MCF 10A (cell line): ENCODE results near the gene DOK4. TPM values are rescaled to one million over a fixed set of nuclear protein-coding genes. Genes with fewer than 3 reads are reported as not detected.

Source experiments
- BruUV-seq: library from RNA; stranded (reverse); fragments of 400-500 nt; replicated peaks from 2 replicates; lab custom pipeline; 2021; lab: Mats Ljungman, UMichigan
- CTCF ChIA-PET: fragments of 300-600 bp; sonication (Branson Sonifier 250); formaldehyde crosslinking; extraction: SDS; loops from one replicate; lab custom pipeline; 2021; ENCODE audit warnings: antibody characterized with exemption, inconsistent platforms; lab: Yijun Ruan, JAX
- POLR2A ChIA-PET: fragments of 300-600, 350-650 bp; sonication (Branson Sonifier 250); formaldehyde crosslinking; extraction: SDS; loops from one replicate; lab custom pipeline; 2020; ENCODE audit warnings: antibody characterized with exemption, inconsistent platforms; lab: Yijun Ruan, JAX
- DNase-seq: peaks from one replicate; pipeline ENCODE4 v3.0.0-alpha.2; 2018; ENCODE audit not compliant: unreplicated experiment
- H3K27ac Mint-ChIP-seq: one replicate; pipeline ENCODE4 v1.8.0; 2022; ENCODE audit warnings: mild to moderate bottlenecking, low read depth, mixed read lengths; ENCODE audit not compliant: unreplicated experiment
- H3K27me3 Mint-ChIP-seq: one replicate; pipeline ENCODE4 v1.8.0; 2022; ENCODE audit warnings: mixed read lengths; ENCODE audit not compliant: insufficient read depth, unreplicated experiment
- H3K36me3 Mint-ChIP-seq: one replicate; pipeline ENCODE4 v1.8.0; 2022; ENCODE audit warnings: mild to moderate bottlenecking, moderate library complexity, mixed read lengths; ENCODE audit not compliant: insufficient read depth, unreplicated experiment
- H3K4me1 Mint-ChIP-seq: one replicate; pipeline ENCODE4 v1.8.0; 2022; ENCODE audit warnings: mixed read lengths; ENCODE audit not compliant: insufficient read depth, unreplicated experiment
- H3K4me3 Mint-ChIP-seq: one replicate; pipeline ENCODE4 v1.8.0; 2022; ENCODE audit warnings: mild to moderate bottlenecking, moderate library complexity, mixed read lengths; ENCODE audit not compliant: unreplicated experiment
- H3K9me3 Mint-ChIP-seq: one replicate; pipeline ENCODE4 v1.8.0; 2022; ENCODE audit warnings: mixed read lengths; ENCODE audit not compliant: unreplicated experiment
- CTCF ChIP-seq: fragments of 200-600 bp; IDR thresholded peaks from one replicate; pipeline ENCODE4 v1.8.0; 2022; ENCODE audit warnings: antibody characterized with exemption, mild to moderate bottlenecking; ENCODE audit not compliant: unreplicated experiment
- intact Hi-C: fragments of 100-400 bp; cut with micrococcal nuclease; formaldehyde crosslinking; loops from 2 replicates; pipeline ENCODE4 v1.14.1; 2022
- total RNA-seq: library from RNA; stranded (reverse); gene quantifications from 2 replicates; pipeline ENCODE4 v1.2.3, GENCODE V29; 2022

Gene DOK4
- total RNA-seq, 1 experiment from 2014 or later = 6.4 TPM

GRCh38 chr16:57497121-57497520 lies 10.8 kb upstream of the DOK4 start:
- H3K4me1 Mint-ChIP-seq = no peaks in the 10 kb centered on the region
- TF ChIP-seq CTCF = no peak
- intact Hi-C loops = no loop called here
- H3K4me3 Mint-ChIP-seq = no peak overlapping the region
- no peak for DNase-seq
- H3K27ac Mint-ChIP-seq = no peak overlapping the region
- CTCF ChIA-PET = interaction anchor here (0.8 kb wide), 1 partner anchor 23 kb away, joined by 4 read pairs; no protein-coding TSS in a partner anchor
- peaks cover 12% of the 10 kb centered on the region for H3K27me3 Mint-ChIP-seq
- no peaks in the 10 kb centered on the region for H3K36me3 Mint-ChIP-seq
- POLR2A ChIA-PET = no interaction called here
- no TSS peak for BruUV-seq
- H3K9me3 Mint-ChIP-seq = no peaks in the 10 kb centered on the region

GRCh38 chr16:57493767-57494166 lies 7.5 kb upstream of the DOK4 start:
- intact Hi-C loops = no loop called here

GRCh38 chr16:57489229-57489628 lies 2.9 kb upstream of the DOK4 start:
- Mint-ChIP-seq H3K4me1 (peaks cover 5% of the 10 kb centered on the region), H3K9me3 (no peaks in the 10 kb centered on the region), H3K36me3 (no peaks in the 10 kb centered on the region), H3K4me3 (no peak overlapping the region), H3K27ac (no peak overlapping the region), H3K27me3 (peaks cover 20% of the 10 kb centered on the region)
- no TSS peak for BruUV-seq
- ChIA-PET POLR2A (interaction anchor here (0.6 kb wide), 1 partner anchor 913 kb away, joined by 3 read pairs; no protein-coding TSS in a partner anchor), CTCF (interaction anchor here (0.9 to 2.1 kb wide), 3 partner anchors 27 to 71 kb away, joined by 3 to 10 read pairs (median 4); partner anchors contain the start of gene POLR2C)
- DNase-seq = no peak
- no peak for TF ChIP-seq CTCF
- intact Hi-C loops = no loop called here

More at GRCh38 chr16:57493767-57494166, 7.5 kb upstream of the DOK4 start:
- Mint-ChIP-seq H3K4me3 (no peak overlapping the region), H3K4me1 (no peaks in the 10 kb centered on the region), H3K27me3 (peaks cover 23% of the 10 kb centered on the region), H3K36me3 (no peaks in the 10 kb centered on the region), H3K9me3 (no peaks in the 10 kb centered on the region), H3K27ac (no peak overlapping the region)
- POLR2A ChIA-PET = no interaction called here
- TF ChIP-seq CTCF = no peak
- no TSS peak for BruUV-seq
- CTCF ChIA-PET = interaction anchor here (1.2 kb wide), 1 partner anchor 19 kb away, joined by 5 read pairs; no protein-coding TSS in a partner anchor
- no peak for DNase-seq

- ChIA-PET POLR2A (interaction anchor here (0.6 to 1.2 kb wide), 3 partner anchors 25 to 502 kb away, joined by 3 to 4 read pairs (median 3); partner anchors contain the start of gene POLR2C), CTCF (interaction anchor here (0.6 to 2.1 kb wide), 5 partner anchors 11 to 127 kb away, joined by 3 to 9 read pairs (median 4); no protein-coding TSS in a partner anchor)
- intact Hi-C loops = no loop called here
- Mint-ChIP-seq H3K27me3 (peaks cover 11% of the 10 kb centered on the region), H3K4me1 (peaks cover 5% of the 10 kb centered on the region), H3K9me3 (no peaks in the 10 kb centered on the region), H3K4me3 (peak overlapping the region; percentile 67), H3K36me3 (no peaks in the 10 kb centered on the region), H3K27ac (no peak overlapping the region)
- DNase-seq = no peak
- no TSS peak for BruUV-seq
- TF ChIP-seq CTCF = no peak
Measured at GRCh38 chr16:57486858-57487834, 853 bp upstream of the DOK4 start.
